Islet precursor cell (in vitro differentiated cells): Measurements from ENCODE around the gene CIC.

Experiments
- DNase-seq: peaks from one replicate; pipeline ENCODE4 v3.0.0-alpha.2; 2018

The CIC gene

GRCh38 chr19:42278452-42279154 is 9.6 kb downstream of the CIC start:
- DNase-seq = no peak

- DNase-seq = no peak
Measured at GRCh38 chr19:42279155-42279901, 10.3 kb downstream of the CIC start.

- peak; percentile 92 for DNase-seq
Measured at GRCh38 chr19:42279902-42280814, 11.1 kb downstream of the CIC start.

- peak; percentile 78 for DNase-seq
Measured at GRCh38 chr19:42280815-42281145, 11.7 kb downstream of the CIC start.

- peak; percentile 85 for DNase-seq
Measured at GRCh38 chr19:42281146-42281826, 12.2 kb downstream of the CIC start.

GRCh38 chr19:42281827-42282762 is 13.0 kb downstream of the CIC start:
- peak; percentile 86 for DNase-seq

GRCh38 chr19:42282819-42283187 is 13.8 kb downstream of the CIC start:
- DNase-seq = no peak

- DNase-seq = peak; percentile 97
Measured at GRCh38 chr19:42283188-42284065, 14.4 kb downstream of the CIC start.

GRCh38 chr19:42284066-42284501 is 15.0 kb downstream of the CIC start:
- peak; percentile 88 for DNase-seq

- DNase-seq = no peak
Measured at GRCh38 chr19:42284591-42285341, 15.7 kb downstream of the CIC start.

GRCh38 chr19:42285541-42285941 is 16.5 kb downstream of the CIC start:
- DNase-seq = no peak

GRCh38 chr19:42285988-42286348 is 16.9 kb downstream of the CIC start:
- no peak for DNase-seq

GRCh38 chr19:42286349-42287016 is 17.4 kb downstream of the CIC start:
- DNase-seq = no peak

- no peak for DNase-seq
Measured at GRCh38 chr19:42287017-42287826, 18.2 kb downstream of the CIC start.

GRCh38 chr19:42287827-42288107 is 18.7 kb downstream of the CIC start:
- no peak for DNase-seq

- no peak for DNase-seq
Measured at GRCh38 chr19:42288387-42288786, 19.3 kb downstream of the CIC start.

GRCh38 chr19:42288881-42289555 is 20.0 kb downstream of the CIC start:
- DNase-seq = no peak

GRCh38 chr19:42289556-42290041 is 20.5 kb downstream of the CIC start:
- DNase-seq = no peak
